DND-41 (cell line): ENCODE data around the gene LONRF2.

Experiments
- ATAC-seq: fragments of 200-7000 bp; cut with Tn5 transposase; 3 replicates; pipeline ENCODE4 v1.9.1; 2021; ENCODE audit warnings: low read depth; ENCODE audit not compliant: insufficient read depth
- DNase-seq: peaks from one replicate; pipeline ENCODE4 v3.0.0-alpha.2; 2020
- H2AFZ ChIP-seq: 2 replicates; pipeline ENCODE4 v1.6.0; 2012; ENCODE audit warnings: low read depth, low read length
- H3K27ac ChIP-seq: 2 replicates; pipeline ENCODE4 v1.5.1; 2012; ENCODE audit warnings: low read length, inconsistent platforms
- H3K27me3 ChIP-seq: fragments of 200-600 bp; sonication (generic); 2 replicates; pipeline ENCODE4 v1.6.0; 2012; ENCODE audit warnings: low read length, mild to moderate bottlenecking, inconsistent platforms; ENCODE audit not compliant: insufficient read depth, poor library complexity
- H3K36me3 ChIP-seq: 2 replicates; pipeline ENCODE4 v1.5.1; 2012; ENCODE audit warnings: low read length, inconsistent platforms; ENCODE audit not compliant: insufficient read depth
- H3K4me1 ChIP-seq: 2 replicates; pipeline ENCODE4 v1.5.1; 2012; ENCODE audit warnings: mild to moderate bottlenecking, low read length; ENCODE audit not compliant: insufficient read depth
- H3K4me2 ChIP-seq: 2 replicates; pipeline ENCODE4 v1.6.0; 2012; ENCODE audit warnings: mild to moderate bottlenecking, moderate library complexity, low read length, inconsistent platforms; ENCODE audit not compliant: insufficient read depth
- H3K4me3 ChIP-seq, 2 experiments: fragments of 200-600 bp in 1 of 2; shearing (Covaris generic) in 1 of 2; 2 replicates each; pipeline ENCODE4 v1.5.1; 2012 to 2016; ENCODE audit warnings: inconsistent platforms in 2 of 2, low read length in 2 of 2, mild to moderate bottlenecking in 2 of 2, low read depth in 1 of 2, moderate library complexity in 1 of 2
- H3K79me2 ChIP-seq: 2 replicates; pipeline ENCODE4 v1.6.0; 2012; ENCODE audit warnings: low read length, inconsistent platforms; ENCODE audit not compliant: insufficient read depth
- H3K9ac ChIP-seq: 2 replicates; pipeline ENCODE4 v1.6.0; 2012; ENCODE audit warnings: low read depth, mild to moderate bottlenecking, inconsistent platforms, low read length, moderate library complexity
- H3K9me3 ChIP-seq: 2 replicates; pipeline ENCODE4 v1.5.1; 2012; ENCODE audit warnings: low read length, moderate library complexity, mild to moderate bottlenecking, inconsistent platforms; ENCODE audit not compliant: insufficient read depth, severe bottlenecking
- H4K20me1 ChIP-seq: 2 replicates; pipeline ENCODE4 v1.6.0; 2012; ENCODE audit warnings: low read length; ENCODE audit not compliant: insufficient read depth
- EZH2 ChIP-seq: IDR thresholded peaks from 3 replicates; pipeline ENCODE4 v1.6.1; 2012; ENCODE audit warnings: borderline replicate concordance, low read depth, mild to moderate bottlenecking, moderate library complexity, low read length, inconsistent platforms; ENCODE audit not compliant: severe bottlenecking
- TF ChIP-seq, protein P1 (sequence below): IDR thresholded peaks from 2 replicates; pipeline ENCODE4 v1.5.1; 2012; ENCODE audit warnings: borderline replicate concordance, low read length, moderate library complexity, mild to moderate bottlenecking; ENCODE audit not compliant: poor library complexity, severe bottlenecking; ENCODE audit errors: extremely low read depth

The LONRF2 gene

DNA sequence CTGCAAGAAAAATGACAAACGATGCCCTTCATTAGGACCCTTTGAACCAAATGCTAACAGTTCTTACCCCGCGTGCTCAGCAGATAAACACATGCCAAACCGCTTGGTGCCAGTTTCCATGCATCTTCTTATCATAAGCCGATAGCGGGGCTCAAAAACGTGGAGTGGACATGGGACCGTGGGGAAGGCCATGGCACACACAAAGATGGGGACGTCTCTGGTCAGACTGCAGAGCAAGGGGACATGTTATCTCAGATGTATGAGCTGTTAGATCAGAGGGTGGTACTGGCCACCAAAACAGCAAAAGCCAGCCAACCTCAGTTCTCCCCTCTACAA is 28.2 kb downstream of the LONRF2 start:
- no peaks in the 10 kb centered on the region for H3K36me3 ChIP-seq
- no peak for ATAC-seq
- DNase-seq: no peak

DNA sequence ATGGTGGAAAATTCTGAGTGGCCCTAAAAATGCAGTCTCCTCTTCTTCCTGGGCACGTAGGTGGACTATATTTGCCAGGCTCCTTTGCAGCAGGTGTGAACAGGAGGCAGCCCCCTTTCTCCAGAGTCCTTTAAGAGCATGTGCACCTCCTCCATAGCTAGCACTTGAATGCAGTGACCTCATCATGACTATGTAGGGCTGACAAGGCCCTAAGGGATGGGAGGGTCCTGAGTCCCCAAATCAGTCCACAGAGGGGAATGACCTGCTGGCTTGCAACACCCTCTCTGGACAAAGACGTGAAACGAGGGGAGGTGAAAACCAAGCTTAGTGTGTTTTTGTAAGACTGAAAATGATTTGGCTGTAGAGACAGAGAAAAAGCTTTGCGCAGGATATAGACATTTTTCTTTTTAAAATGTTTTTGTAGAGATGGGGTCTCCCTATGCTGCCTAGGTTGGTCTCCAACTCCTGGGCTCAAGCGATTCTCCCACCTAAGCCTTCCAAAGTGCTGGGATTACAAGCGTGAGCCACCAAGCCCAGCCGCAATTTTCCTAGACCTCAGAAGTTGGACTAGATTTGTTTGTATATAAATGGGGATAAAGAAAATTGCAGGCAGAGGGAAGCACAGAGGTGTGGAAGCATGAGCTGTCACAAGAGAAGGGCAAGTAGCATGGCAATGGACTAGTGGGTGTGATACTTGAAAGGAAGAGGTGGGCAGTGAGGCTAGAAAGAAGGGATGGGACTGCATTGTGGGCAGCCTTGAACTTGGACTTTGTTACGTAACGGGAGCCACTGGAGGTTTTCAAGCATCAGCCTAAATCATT is 28.8 kb downstream of the LONRF2 start:
- Histone ChIP-seq H3K4me1 (peaks cover 37% of the 10 kb centered on the region), H3K36me3 (no peaks in the 10 kb centered on the region), H2AFZ (no peak overlapping the region), H4K20me1 (no peaks in the 10 kb centered on the region), H3K9me3 (no peaks in the 10 kb centered on the region), H3K9ac (no peak overlapping the region), H3K79me2 (no peaks in the 10 kb centered on the region), H3K4me3 (no peak overlapping the region), H3K4me2 (no peak overlapping the region), H3K27ac (no peak overlapping the region), H3K27me3 (no peaks in the 10 kb centered on the region)
- DNase-seq: no peak
- ATAC-seq: no peak
- no peak for TF ChIP-seq EZH2

More for the DNA sequence above, 28.2 kb downstream of the LONRF2 start:
- H3K79me2 ChIP-seq: no peaks in the 10 kb centered on the region
- no peaks in the 10 kb centered on the region for H4K20me1 ChIP-seq
- H3K4me2 ChIP-seq: no peak overlapping the region
- H3K27ac ChIP-seq: no peak overlapping the region
- H3K9ac ChIP-seq: no peak overlapping the region
- H3K9me3 ChIP-seq: no peaks in the 10 kb centered on the region
- H3K4me1 ChIP-seq: peaks cover 37% of the 10 kb centered on the region
- no peak overlapping the region for H2AFZ ChIP-seq
- no peaks in the 10 kb centered on the region for H3K27me3 ChIP-seq
- TF ChIP-seq, protein P1, sequence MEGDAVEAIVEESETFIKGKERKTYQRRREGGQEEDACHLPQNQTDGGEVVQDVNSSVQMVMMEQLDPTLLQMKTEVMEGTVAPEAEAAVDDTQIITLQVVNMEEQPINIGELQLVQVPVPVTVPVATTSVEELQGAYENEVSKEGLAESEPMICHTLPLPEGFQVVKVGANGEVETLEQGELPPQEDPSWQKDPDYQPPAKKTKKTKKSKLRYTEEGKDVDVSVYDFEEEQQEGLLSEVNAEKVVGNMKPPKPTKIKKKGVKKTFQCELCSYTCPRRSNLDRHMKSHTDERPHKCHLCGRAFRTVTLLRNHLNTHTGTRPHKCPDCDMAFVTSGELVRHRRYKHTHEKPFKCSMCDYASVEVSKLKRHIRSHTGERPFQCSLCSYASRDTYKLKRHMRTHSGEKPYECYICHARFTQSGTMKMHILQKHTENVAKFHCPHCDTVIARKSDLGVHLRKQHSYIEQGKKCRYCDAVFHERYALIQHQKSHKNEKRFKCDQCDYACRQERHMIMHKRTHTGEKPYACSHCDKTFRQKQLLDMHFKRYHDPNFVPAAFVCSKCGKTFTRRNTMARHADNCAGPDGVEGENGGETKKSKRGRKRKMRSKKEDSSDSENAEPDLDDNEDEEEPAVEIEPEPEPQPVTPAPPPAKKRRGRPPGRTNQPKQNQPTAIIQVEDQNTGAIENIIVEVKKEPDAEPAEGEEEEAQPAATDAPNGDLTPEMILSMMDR: no peak
- no peak for TF ChIP-seq EZH2
- no peak overlapping the region for H3K4me3 ChIP-seq

DNA sequence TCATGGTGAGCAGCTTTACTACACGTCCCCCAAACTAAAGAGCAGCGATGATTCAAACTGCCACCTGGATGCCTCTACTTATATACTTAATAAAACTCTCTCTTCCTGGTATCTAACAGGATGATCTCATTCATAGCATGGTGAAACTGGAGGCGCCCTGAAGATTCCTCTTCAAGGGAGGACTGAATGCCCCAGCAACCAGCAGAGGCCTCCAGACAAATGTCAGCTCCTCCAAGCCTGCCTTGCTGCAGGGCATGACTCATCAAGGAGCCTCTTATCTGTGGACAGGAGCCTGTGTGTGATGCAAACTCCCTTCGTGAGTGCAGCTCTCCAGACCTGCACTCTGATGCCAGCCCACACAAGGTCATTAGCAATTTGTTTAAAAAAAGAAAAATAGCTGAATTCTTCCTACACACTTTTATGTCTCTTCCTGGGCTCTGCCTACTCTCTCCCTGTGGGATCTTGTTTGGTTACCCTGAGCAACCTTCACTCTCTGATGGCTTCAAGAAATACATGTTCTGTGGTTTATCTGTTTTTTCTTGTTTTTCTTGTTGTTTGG is 30.2 kb downstream of the LONRF2 start:
- Histone ChIP-seq H3K9ac (peak overlapping the region; percentile 25), H3K27ac (peak overlapping the region; percentile 56; the same call in 1 of the 2 replicates)
- ATAC-seq: peak; percentile 63

More for the DNA sequence above, 30.2 kb downstream of the LONRF2 start:
- Histone ChIP-seq H3K79me2 (no peaks in the 10 kb centered on the region), H2AFZ (no peak overlapping the region), H3K4me1 (peaks cover 37% of the 10 kb centered on the region), H3K4me2 (peak overlapping the region; percentile 63), H3K4me3 (no peak overlapping the region), H4K20me1 (no peaks in the 10 kb centered on the region), H3K9me3 (no peaks in the 10 kb centered on the region), H3K36me3 (no peaks in the 10 kb centered on the region), H3K27me3 (no peaks in the 10 kb centered on the region)
- DNase-seq: peak; percentile 68
- TF ChIP-seq, protein P1: peak; percentile 33
- no peak for TF ChIP-seq EZH2
